ENCODE data around the gene HIC1.

DNA sequence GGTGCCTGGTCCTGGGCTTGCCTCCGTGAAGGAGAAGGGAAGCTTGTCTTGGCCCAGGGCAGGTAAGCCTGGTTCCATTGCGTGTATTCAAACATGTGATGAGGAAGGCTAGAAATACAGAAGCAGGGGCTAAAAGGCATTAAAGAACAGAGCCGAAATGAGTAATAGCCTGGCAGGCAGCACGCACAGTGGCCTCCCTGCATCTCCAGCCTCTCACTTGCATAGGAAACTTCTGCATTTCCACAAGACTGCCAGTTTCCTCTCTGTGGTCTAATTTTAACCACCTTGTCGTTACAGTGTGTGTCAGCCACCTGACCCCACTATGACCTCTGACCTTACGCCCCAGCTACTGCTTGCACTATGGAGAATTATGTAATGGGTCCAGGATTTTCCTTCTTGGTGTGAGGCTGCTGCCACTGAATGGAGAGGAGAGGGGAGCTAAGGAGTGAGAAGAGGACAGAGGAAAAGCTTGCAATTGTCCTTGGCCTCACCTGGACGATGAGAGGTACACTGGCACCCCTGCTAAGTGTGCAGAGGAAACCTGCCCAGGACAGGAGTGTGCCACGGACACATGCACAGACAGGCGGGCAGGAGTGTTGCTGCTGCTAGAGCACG, 32.8 kb downstream of the HIC1 start:
- TF ChIP-seq CTCF (IDR thresholded peaks at IDR 0.05) (no peak), POLR2AphosphoS5 (IDR thresholded peaks at IDR 0.05) (peak in 1 of 3 donors; percentile 38), POLR2A (IDR thresholded peaks at IDR 0.05) (no peak), EP300 (IDR thresholded peaks at IDR 0.05) (no peak)

Data from suprapubic skin (tissue), 4 donors.